GM12878 (cell line): ENCODE measurements around the gene ENO2. TPM values are rescaled to one million over a fixed set of nuclear protein-coding genes. Genes with fewer than 3 reads are reported as not detected.
A peak's percentile ranks its signal among the peaks of the same experiment; 100 is the strongest.

ENCODE experiments used
- ATF7 ChIP-seq: fragments of 450-650 bp; IDR thresholded peaks from 2 replicates; pipeline ENCODE4 v1.6.1; 2016; ENCODE audit warnings: low read depth, mild to moderate bottlenecking
- CHD2 ChIP-seq: IDR thresholded peaks from 2 replicates; pipeline ENCODE4 v1.6.1; 2011; ENCODE audit warnings: low read depth, low read length, improper control_type of control experiment, borderline replicate concordance
- E2F8 ChIP-seq: fragments of 450-650 bp; IDR thresholded peaks from 2 replicates; pipeline ENCODE4 v1.6.1; 2018; ENCODE audit warnings: mild to moderate bottlenecking, low read depth, moderate library complexity; ENCODE audit not compliant: partially characterized antibody
- EED ChIP-seq: sonication (generic); IDR thresholded peaks from 2 replicates; pipeline ENCODE4 v1.6.1; 2016; ENCODE audit warnings: antibody characterized with exemption, low read depth
- IRF3 ChIP-seq: fragments of 450-650 bp; IDR thresholded peaks from 2 replicates; pipeline ENCODE4 v1.6.1; 2014; ENCODE audit warnings: mild to moderate bottlenecking
- MTA2 ChIP-seq: fragments of 450-650 bp; IDR thresholded peaks from 2 replicates; pipeline ENCODE4 v1.6.1; 2016; ENCODE audit warnings: low read depth, mild to moderate bottlenecking, moderate library complexity
- NFXL1 ChIP-seq: fragments of 450-650 bp; IDR thresholded peaks from 2 replicates; pipeline ENCODE4 v1.6.1; 2017; ENCODE audit warnings: antibody characterized with exemption, mild to moderate bottlenecking, borderline replicate concordance
- NKRF ChIP-seq: fragments of 450-650 bp; conservative IDR thresholded peaks from 2 replicates; pipeline ENCODE4 v1.6.1; 2017; ENCODE audit warnings: mild to moderate bottlenecking, moderate library complexity
- SMC3 ChIP-seq: IDR thresholded peaks from 2 replicates; pipeline ENCODE4 v1.6.1; 2011; ENCODE audit warnings: low read length, improper control_type of control experiment, borderline replicate concordance
- WRNIP1 ChIP-seq: IDR thresholded peaks from 2 replicates; pipeline ENCODE4 v1.6.1; 2011; ENCODE audit warnings: low read depth, low read length, improper control_type of control experiment, borderline replicate concordance
- ZBTB33 ChIP-seq: fragments of 450-650 bp; IDR thresholded peaks from 2 replicates; pipeline ENCODE4 v1.6.1; 2017; ENCODE audit warnings: mild to moderate bottlenecking
- ZNF217 ChIP-seq: fragments of 450-650 bp; IDR thresholded peaks from 2 replicates; pipeline ENCODE4 v1.6.1; 2017; ENCODE audit warnings: antibody characterized with exemption, mild to moderate bottlenecking
- polyA plus RNA-seq, 11 experiments: library from polyadenylated mRNA; depleted of rRNA in 4 of 11; unstranded in 6 of 11; stranded (reverse) in 5 of 11; fragments of >200 nt; fragmentation: Nextera tagmentation in 4 of 11; fragmentation: Illumina TruSeq in 1 of 11; extraction: Ambion mirVana in 4 of 11; extraction: Trizol in 1 of 11; gene quantifications; 1 replicate in 1 of 11; 2 replicates in 10 of 11; pipeline versions ENCODE4 v1.2.1 to v1.2.3, GENCODE V29; 2011 to 2016; ENCODE audit warnings: inconsistent platforms in 2 of 11, missing spikeins in 2 of 11, low read depth in 1 of 11
- total RNA-seq, 4 experiments: library from RNA; depleted of rRNA in 3 of 4; stranded (reverse); fragments of >200 nt in 3 of 4; fragmentation: Illumina TruSeq in 1 of 4; extraction: Trizol in 1 of 4; gene quantifications; 2 replicates each; pipeline versions ENCODE4 v1.2.1 to v1.2.3, GENCODE V29; 2013 to 2021

The ENO2 gene
- total and polyA plus RNA-seq, 10 of the 15 experiments (the other 5 are each of a cell fraction or from before 2014, with no cell fraction given), result 24.8 to 196 (median 43.1) TPM

GRCh38 chr12:6944381-6945186 lies 30.2 kb downstream of the ENO2 start (continued):
- TF ChIP-seq WRNIP1, result no peak
- TF ChIP-seq EED, result peak; percentile 97
- no peak for TF ChIP-seq ZBTB33
- peak; percentile 25 for TF ChIP-seq E2F8
- TF ChIP-seq MTA2, result no peak
- no peak for TF ChIP-seq IRF3
- no peak for TF ChIP-seq ZNF217
- TF ChIP-seq CHD2, result no peak
- peak; percentile 89 for TF ChIP-seq SMC3
- peak; percentile 40 for TF ChIP-seq NKRF
- no peak for TF ChIP-seq NFXL1
- TF ChIP-seq ATF7, result no peak
